CD4-positive, alpha-beta T cell treated with Interleukin-10 for 1 hour (primary cell): ENCODE measurements around the gene CAMK2G.
"Not testable (repeated sequence)": the region's sequence is repeated elsewhere in the genome, so short reads cannot be mapped to it uniquely, and the experiment has no call there.

ENCODE experiments used
- DNase-seq: peaks from one replicate; pipeline ENCODE4 v3.0.0-alpha.2; 2020

Gene CAMK2G

DNA sequence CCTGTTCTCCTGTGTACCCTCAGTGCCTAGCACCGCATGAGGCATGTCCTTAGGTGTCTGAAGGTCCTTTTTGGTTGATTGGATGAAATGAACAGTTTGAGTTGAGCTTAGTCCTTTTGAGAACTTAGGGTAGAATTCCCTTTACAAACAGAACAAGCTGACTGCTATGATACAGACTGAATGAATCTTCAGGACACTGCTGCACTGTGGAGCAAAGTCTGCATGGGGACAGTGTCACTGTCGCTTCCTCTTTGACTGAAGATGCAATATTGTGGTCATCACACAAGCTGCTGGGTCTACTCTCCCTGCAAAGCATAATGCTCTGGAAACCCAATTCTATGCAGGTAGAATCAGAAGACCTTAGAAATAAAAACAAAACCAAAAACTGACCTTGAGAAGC, 28.0 kb upstream of the CAMK2G start:
- DNase-seq = no peak

DNA sequence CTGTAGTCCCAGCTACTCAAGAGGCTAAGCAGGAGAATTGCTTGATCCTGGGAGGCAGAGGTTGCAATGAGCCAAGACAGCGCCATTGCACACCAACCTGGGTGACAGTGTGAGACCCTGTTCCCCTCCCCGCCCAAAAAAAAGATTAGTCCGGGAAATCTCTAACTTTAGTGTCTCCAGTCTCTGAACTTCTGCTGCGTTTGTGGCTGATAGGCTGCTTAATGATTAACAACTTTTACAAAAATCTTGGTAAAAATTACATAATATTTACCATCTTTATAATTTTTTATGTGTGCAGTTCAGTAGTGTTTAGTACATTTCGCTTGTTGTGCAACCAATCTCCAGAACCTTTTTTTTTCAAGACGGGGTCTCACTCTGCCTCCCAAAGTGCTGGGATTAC, 26.9 kb upstream of the CAMK2G start:
- DNase-seq = no peak

DNA sequence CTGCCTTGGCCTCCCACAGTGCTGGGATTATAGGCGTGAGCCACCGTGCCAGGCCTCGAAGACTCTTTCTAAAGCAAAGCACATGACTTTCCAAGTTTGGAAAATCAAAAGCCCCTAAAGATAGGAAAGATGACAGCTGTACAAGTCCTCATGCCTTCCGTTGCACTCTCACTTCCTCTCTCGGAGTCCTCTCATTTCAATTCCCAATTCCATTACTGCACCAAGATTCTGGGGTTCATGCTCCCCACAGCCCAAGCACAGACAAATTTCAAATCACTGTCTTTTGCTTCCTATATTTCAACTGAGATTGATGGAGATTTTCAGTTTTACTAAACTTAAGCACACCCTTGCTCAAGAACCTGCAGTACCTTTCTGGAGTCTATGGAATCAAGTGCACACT, 25.7 kb upstream of the CAMK2G start:
- no peak for DNase-seq

DNA sequence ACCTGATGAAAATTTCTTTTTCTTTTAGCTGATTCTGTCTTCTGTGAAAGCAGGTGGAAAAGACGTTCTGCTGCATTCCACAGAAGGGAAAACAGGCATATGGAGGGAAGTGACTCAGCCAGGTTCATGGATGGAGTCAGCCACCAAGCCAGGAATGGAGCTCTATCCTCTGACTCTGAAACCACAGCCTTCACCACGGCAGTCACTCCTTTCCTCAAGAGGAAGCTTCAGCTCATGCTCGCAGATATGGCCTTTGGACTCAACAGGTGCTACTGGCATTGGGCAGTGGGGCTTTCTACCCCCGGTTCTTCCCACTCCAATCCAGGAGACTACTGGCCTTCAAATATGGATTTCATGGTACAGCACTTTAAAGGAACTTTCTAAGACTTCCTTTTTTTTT, 25.1 kb upstream of the CAMK2G start:
- DNase-seq = no peak

DNA sequence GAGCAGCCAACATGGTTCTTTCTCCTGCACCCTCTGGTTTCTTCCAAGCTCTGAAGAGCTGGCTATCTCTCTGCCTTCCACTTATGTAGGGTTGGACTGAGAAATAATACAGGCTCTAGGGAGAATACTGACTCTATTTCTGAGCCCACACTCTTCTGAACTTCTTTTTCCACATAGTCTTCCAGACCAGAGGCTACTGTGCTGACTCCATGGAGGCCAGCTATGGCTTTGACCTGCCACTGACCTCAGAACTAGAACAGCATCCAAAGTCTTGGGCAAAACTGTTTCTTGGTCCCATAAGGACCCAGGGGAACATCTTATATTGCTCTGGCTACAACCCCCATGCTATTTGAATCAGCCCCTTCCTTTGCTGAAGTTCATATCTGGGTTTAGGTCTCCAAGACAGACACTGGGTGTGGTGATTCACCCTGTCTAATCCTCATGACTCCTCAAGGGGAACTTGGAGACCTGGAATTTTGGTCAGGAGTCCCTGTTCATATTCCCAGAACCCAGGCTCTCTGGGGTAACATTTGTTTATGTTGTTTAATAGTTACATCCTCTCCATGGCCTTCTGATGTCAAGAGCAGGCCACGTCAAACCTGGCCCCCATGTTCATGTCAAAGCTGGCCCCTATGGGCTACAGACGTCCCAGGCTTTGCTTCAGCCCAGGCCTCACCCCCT, 24.5 kb upstream of the CAMK2G start:
- DNase-seq = no peak

DNA sequence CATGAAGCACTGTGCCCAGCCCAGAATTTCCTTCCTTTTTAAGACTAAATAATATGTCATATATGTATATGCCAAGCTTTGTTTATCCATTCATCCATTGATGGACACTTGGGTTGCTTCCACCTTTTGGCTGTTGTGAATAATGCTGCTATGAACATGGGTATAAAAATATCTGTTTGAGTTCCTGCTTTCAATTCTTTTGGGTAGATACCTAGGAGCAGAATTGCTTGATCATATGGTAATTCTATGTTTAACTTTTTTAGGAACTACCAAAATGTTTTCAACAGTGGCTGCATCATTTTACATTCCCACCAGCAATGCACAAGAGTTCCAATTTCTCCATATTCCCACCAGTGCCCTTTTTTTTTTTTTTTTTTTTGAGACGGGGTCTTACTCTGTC, 23.3 kb upstream of the CAMK2G start:
- DNase-seq = no peak

DNA sequence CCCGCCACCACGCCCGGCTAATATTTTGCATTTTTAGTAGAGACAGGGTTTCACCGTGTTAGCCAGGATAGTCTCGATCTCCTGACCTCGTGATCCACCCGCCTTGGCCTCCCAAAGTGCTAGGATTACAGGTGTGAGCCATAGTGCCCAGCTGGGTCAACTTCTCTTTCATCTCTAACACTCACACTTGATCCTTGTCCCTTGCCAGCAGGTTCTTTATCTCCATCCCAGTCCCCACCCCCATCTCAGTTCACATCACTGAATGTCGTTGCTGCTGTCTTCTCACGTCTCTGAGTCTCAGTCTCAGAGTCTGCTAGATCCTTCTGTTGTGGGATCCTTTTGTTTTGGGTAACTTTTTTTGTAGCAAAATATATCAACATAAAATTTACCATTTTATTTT, 21.0 kb upstream of the CAMK2G start:
- not testable (repeated sequence) for DNase-seq

DNA sequence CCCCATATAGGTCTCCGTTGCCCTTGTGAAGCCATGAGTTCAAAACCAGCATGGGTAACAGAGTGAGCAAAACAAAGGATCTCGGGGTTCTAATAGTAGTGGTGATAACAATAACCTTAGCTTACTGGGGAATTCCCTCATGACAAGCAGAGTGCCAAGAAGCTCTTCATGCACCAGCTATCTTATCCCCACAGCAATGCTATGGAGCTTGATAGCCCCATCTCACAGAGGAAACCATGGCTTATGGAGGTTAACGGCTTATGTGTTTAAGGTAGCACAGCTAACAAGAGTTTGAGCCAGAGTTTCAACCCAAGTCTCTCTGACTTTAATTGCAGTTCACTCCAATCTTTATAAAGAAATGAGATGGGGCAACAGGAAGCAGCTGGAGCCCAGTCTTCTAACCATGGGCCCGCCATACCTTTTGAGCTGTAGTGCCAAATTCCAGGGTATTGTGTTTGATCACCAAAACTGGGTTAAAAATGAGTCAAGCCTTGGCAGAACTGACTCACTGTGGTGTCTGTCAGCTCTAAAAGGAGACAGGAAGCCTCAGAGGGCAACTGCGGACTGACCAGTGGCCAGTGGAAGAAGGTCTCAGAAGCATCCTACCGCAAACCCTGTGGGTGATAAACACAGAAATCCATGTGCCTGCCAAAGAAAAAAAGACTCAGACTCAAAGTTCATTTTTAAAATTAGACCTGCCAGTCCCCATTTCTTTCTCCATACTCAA, 20.1 kb upstream of the CAMK2G start:
- DNase-seq = no peak

DNA sequence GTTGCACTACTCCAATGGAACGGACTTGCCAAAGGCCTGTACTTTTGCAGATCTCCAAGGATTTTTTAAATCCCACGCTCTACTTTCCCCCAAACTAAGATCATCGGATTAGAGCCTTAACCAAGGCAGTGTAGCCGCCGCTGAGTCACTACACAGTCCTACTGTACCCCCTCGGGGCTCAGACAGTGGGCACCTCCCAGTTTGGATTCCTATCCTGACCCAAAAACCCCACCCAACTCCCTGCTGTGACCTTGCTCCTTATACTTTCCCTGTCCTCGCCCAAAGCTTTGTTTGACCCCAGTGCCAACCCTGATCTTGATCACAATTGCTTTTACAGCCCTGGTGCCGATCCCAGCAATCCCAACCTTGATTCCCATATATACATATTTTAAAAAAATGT, 19.1 kb upstream of the CAMK2G start:
- DNase-seq = no peak

DNA sequence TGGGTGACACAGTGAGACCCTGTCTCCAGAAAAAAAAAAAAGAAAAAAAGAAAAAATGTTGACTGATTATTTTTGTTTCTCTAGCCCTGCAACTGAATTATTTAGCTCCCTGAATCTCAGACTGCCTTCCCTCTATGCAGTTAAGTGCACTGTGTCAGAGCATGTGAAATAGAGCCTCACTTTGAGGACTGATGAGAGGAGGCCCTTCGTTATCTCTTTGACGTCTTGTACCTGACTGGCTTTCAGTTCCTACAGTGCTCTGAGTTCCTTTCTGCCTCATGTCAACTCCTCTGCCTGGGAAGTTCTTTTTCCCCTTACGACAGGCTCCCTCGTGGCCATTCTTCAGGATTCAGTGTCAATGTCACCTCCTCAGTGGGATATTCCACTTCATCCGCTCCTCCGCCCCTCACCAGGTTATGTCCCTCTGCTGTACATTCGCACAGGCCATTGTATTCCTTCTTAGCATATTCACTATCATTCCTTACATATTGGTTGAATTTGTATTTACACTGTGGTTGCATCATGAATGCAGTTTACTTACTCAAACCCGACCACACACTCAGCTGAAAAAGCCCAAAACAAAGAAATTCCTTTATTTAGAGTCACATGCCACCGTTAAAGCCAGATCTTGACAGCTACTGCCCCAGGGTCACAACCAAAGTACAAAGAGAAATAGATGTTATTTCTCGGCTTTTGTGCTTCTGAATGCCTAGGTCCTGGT, 18.1 kb upstream of the CAMK2G start:
- DNase-seq = no peak

DNA sequence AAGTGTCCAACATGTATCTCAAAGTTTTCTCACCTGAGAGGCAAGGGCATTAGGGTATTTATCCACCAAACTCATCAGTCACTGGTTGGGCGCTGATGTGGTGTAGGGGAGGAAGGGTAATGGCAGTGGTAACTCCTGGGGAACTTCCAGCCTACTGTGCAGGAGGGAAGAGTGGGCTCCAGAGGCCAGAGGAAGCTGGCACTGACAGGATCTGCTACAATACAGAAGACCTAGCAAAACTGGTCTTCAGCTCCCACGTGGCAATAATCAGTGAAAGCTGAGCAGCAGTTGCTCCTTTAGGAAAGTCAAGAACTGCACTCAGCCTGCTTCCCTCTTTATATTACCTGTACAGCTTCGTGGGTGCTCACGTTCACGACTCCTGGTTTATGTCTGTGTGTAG, 17.2 kb upstream of the CAMK2G start:
- no peak for DNase-seq

DNA sequence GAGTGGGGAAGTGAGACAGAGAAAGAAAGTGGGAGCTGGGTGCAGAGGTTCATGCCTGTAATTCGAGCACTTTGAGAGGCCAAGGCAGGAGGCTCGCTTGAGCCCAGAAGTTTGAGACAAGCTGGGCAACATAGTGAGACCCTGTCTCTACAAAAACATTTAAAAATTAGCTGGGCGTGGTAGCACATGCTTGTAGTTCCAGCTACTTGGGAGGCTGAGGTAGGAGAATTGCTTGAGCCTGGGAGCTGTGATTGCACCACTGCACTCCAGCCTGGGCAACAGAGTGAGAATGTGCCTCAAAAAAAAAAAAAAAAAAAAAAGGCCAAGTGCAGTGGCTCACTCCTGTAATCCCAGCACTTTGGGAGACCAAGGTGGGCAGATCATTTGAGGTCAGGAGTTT, 16.5 kb upstream of the CAMK2G start:
- not testable (repeated sequence) for DNase-seq

DNA sequence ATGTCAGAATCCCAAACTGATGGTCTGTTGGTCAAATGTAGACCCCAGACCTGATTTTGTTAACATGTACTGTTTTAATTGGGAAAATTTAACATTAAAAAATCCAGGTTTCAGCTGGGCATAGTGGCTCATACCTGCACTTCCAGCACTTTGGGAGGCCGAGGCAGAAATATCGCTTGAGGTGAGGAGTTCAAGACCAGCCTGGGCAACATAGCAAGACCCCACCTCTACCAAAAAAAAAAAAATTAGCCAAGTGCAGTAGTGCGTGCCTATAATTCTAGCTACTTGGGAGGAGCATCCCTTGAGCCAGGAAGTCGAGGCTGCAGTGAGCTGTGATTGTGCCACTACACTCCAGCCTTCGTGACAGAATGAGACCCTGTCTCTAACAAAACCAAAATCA, 15.9 kb upstream of the CAMK2G start:
- no peak for DNase-seq

DNA sequence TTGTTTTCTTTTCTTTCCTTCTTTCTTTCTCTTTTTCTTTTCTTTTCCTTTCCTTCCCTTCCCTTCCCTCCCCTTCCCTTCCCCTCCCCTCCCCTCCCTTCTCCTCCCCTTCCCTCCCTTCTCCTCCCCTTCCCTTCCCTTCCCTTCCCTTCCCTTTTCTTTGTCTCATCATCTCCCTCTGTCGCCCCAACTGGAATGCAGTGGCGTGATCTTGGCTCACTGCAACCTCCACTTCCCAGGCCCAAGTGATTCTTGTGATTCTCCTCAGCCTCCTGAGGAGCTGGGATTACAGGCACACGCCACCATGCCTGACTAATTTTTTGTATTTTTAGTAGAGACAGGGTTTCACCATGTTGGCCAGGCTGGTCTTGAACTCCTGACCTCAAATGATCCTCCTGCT, 15.1 kb upstream of the CAMK2G start:
- DNase-seq = not testable (repeated sequence)

DNA sequence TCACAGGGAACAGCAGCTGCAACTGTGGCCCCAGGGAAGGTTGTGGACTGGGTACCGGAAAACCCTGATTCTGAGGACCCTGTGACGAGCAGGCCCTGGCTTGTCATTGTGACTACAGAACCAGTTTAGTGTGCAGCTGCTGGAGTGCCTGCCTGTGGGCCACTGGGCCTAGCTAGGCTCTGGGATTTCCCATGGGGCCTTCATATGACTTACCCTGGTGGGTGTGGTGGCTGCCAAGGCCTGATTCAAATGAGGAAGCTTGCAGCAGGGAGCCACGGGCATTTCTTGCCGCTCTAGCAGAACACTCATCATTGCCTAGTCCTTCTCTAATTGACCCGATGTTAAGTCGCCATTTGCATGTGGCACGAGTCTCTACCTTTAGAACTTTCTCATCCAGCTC, 14.7 kb upstream of the CAMK2G start:
- DNase-seq = no peak

DNA sequence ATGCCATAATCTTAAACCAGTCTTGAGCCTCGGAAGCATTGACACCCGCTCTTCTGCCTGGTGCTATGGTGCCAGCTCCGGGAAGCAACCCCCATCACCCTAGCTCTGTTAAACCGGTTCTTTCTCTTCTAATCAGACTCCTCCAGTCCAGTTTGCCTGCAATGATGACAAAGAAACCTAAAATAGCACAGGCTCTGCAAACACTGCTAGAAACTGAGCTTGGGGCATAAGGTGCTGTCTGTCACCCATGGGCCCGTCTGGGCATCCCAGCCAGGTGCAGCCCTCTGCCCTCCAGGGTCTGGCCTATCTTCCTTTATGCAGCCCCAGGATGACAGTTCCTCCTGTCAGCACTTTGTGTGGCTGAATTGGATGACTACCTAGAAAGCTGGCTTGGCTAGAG, 14.2 kb upstream of the CAMK2G start:
- no peak for DNase-seq

DNA sequence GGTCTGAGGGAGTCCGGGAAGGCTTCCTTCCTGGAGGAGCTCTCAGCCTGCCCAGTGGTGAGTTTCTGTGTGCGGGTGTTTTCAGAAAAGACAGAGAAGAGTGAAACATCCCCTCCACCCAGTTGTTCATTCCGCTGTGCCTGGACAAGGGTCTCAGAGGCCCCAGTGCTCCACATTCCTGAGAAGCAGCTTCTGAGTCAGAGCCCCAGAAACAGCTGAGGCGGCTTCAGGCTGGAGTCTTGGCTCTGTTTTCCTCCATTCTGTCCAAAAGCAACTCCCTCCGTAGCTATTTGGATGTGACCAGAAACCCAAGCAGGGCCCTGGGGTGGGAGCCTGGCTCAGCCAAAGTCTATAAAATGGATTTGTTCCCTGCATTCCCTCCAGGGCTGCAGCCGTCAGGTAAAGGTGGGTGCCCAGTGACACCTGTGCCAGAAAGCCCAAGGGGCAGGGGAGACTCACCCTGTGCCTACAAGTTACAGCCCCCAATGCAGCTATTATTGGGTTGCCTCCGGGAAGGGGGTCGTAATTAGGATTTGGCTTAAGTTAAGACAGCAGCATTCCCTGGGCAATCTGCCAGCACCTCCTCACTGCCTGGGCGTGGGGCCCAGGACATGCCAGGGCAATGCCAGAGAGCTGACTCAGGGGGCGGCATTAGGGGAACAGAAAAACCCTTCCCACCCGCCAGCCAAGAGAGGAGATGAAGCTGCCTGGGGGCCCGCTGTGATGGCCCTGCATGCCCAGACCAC, 13.1 kb upstream of the CAMK2G start:
- no peak for DNase-seq

DNA sequence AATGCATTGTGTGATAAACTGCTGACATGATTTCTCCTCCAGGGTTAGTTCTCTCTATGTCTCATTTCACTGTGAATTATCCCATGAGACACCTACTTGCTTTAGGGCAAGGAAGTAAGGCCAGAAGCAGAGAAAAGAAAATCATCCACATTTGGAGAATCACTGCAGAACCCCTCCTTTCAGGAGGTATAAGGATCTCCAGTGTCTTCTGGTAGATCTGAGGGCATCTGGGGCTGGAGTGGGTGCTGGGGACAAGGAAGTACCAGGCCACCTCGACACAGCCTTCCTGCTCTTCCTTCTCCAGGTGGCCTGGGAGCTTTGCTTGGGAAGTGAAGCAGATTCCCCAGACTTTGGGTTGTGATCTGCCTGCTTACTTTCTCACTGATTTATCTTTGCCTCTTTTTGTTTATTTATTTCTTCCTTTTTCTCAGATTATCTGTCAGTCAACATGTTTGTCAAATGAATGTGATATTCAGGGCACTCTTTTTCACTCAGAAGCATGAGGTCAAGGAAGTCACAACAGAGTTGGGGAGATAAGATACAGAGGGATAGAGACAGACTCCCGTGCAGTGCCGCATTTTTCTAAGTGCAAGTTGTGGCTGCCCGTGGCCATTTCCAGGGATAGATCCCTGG, 12.4 kb upstream of the CAMK2G start:
- no peak for DNase-seq

DNA sequence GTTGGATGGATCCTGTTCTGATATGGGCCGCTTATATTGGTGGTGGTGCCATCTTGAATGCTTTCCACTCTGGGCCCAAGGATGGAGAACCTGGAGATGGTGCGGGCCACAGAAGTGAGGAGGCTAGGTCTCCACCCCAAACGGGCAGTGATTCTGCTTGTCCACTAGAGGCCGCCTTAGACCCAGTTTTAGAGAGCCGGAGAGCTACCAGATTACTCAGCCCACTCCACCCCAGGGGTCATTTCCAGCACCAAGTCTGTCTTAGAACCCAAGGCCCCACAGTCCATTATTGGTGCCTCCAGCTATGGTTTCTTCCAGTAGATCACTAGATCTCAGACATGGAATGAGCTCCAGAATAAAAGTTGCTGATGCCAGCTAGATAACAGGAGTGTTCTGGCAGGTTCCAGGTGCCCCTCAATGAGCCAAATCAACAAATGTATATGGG, 11.8 kb upstream of the CAMK2G start:
- peak; percentile 80 for DNase-seq

DNA sequence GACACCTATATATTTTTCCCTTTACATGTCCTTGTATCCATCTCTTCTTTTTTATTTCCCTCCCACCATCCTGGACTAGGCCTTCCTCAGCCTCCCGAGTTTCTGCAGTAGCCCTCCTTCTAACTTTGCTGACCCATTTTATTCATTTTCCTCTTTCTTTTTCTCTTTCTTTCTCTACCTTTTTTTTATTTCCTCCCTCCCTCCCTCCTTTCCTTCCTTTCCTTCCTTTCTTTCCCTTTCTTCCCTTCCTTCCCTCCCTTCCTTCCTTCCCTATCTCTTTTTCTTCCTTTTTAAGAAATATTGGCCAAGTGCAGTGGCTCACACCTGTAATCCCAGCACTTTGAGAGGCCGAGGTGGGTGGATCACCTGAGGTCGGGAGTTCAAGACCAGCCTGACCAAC, 9.7 kb upstream of the CAMK2G start:
- DNase-seq = no peak

DNA sequence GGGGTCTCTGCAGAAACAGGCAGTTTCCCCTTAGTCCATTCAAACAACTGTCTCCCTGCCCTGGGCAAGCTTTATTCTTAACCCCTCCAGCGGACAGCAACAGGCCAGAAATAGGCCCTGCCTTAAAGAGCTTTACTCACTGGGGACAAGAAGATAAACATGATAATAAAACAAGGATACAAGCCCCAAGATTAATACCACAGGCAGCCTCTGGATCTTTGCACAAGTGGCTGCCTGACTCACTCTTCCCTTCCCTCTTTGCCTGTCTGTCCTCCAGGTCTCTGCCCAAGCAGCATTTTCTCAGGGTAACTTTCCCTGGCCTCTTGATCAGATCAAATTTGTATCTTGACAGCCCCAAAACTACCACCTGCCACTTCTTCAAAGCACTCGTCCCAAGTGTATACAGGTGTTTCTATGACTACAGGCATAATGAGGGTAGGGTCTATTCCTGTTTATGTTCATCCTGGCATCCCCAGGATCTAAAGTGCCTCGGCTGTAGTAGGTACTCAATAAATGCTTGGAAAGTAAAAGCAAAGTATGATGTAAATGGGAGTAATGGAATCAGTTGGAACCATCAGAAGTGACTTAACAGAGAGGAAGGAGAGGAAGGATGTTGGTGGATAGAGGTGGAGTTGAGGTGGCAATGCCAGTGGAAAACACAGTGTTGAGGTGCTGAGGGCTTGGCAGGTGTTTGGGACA, 7.0 kb upstream of the CAMK2G start:
- DNase-seq = no peak
